ENCODE results near the gene GDF10. TPM values are rescaled to one million over a fixed set of nuclear protein-coding genes. Genes with fewer than 3 reads are reported as not detected.

The GDF10 gene
- total RNA-seq, 1 donor from 2014 or later, result not detected

DNA sequence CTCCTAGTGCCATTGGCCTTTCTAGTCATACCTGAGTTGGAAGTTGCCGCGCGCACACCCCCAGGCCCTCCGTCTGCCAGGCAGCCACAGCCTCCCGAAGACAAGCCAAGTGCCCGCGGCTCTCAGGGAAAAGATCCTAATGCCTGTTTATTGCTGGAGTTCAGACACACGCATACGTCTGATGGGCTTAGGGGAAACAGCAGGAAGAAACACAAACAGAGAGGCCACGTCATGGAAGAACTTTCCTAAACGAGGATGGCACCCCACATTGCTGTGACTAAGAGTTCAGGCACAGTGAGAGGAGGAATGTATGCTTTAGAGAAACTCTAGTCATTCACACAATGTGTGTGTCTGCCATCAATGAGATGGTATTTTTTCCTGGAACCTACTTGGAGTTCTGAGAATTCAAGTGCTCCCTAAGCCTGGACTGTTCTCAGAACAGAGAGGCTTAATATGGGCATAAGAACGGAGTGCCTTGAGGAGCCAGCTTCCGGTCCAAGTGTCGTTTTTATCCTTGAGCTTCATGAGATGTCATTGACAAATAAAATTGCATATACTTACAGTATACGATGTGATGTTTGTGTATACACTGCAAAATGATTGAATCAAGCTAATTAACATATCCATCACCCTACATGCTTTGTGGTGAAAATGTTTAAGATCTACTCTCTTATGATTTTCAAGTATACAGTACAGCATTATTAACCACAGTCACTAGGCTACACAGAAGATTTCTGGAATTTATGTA is 36.6 kb downstream of the GDF10 start:
- Mint-ChIP-seq H3K27me3 (peaks cover 17% of the 10 kb centered on the region), H3K9me3 (no peaks in the 10 kb centered on the region), H3K4me3 (no peak overlapping the region), H3K27ac (no peak overlapping the region), H3K4me1 (peaks cover 6% of the 10 kb centered on the region), H3K36me3 (ENCODE audit: low read depth) (no peaks in the 10 kb centered on the region)
- ChIA-PET POLR2A (no interaction called here), CTCF (no interaction called here)
- no peak for ATAC-seq (ENCODE audit: low read depth)
- intact Hi-C loops (cut with micrococcal nuclease), result no loop called here
- TF ChIP-seq, protein P1, sequence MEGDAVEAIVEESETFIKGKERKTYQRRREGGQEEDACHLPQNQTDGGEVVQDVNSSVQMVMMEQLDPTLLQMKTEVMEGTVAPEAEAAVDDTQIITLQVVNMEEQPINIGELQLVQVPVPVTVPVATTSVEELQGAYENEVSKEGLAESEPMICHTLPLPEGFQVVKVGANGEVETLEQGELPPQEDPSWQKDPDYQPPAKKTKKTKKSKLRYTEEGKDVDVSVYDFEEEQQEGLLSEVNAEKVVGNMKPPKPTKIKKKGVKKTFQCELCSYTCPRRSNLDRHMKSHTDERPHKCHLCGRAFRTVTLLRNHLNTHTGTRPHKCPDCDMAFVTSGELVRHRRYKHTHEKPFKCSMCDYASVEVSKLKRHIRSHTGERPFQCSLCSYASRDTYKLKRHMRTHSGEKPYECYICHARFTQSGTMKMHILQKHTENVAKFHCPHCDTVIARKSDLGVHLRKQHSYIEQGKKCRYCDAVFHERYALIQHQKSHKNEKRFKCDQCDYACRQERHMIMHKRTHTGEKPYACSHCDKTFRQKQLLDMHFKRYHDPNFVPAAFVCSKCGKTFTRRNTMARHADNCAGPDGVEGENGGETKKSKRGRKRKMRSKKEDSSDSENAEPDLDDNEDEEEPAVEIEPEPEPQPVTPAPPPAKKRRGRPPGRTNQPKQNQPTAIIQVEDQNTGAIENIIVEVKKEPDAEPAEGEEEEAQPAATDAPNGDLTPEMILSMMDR (IDR thresholded peaks at IDR 0.05), result no peak
- DNase-seq, result no peak

DNA sequence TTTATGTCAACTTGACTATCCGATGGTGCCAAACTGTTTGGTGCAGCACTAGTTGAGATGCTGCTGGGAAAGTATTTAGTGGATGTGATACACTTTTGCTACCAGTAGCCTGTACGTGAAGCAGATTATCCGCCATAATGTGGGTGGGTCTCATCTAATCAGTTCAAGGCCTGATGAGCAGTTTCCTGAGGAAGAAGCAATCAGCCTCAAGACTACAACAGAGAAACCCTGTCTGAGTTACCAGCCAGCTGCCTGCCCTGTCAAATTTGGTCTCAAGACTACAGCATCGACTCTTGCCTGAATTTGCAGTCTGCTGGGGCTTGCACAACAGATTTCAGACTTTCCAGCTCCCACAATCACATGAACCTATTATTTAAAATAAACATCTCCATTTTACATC is 37.3 kb downstream of the GDF10 start:
- ATAC-seq (ENCODE audit: low read depth), result no peak
- H3K36me3 Mint-ChIP-seq (ENCODE audit: low read depth), result no peaks in the 10 kb centered on the region
- no peak overlapping the region for H3K27ac Mint-ChIP-seq
- H3K27me3 Mint-ChIP-seq, result peaks cover 17% of the 10 kb centered on the region
- ChIA-PET POLR2A (no interaction called here), CTCF (no interaction called here)
- TF ChIP-seq, protein P1 (IDR thresholded peaks at IDR 0.05), result no peak
- intact Hi-C loops (cut with micrococcal nuclease), result no loop called here
- DNase-seq, result no peak
- H3K9me3 Mint-ChIP-seq, result no peaks in the 10 kb centered on the region
- peaks cover 6% of the 10 kb centered on the region for H3K4me1 Mint-ChIP-seq
- no peak overlapping the region for H3K4me3 Mint-ChIP-seq

DNA sequence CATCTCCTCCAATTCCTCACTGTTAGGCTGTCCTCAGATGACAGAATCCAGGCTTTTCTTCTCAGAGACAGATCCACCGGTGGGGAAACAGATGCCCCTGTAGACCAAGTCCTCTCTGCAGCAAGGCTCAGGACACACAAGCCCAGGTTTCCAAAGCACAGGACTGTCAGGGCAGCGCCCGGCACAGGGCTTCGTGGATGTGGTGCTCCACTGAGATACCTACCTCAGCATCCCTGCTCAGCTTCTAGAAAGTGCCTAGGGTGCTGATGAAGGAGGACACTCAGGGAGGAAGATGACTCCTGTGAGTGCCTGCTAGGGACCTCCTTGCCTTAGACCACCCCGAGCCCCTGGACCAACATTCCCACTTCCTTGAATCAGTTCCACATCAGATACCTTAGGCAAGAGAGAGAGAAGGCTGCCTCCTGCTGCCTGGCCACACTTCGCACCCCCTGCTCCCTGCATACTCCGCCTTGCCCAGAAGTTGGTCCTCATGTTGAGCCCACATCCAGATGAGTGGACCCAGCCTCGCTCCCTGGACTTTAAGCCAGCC is 39.3 kb downstream of the GDF10 start:
- no peak for ATAC-seq (ENCODE audit: low read depth)
- intact Hi-C loops (cut with micrococcal nuclease), result no loop called here
- peaks cover 17% of the 10 kb centered on the region for H3K27me3 Mint-ChIP-seq
- H3K4me1 Mint-ChIP-seq, result peaks cover 6% of the 10 kb centered on the region
- H3K4me3 Mint-ChIP-seq, result no peak overlapping the region
- H3K27ac Mint-ChIP-seq, result no peak overlapping the region
- TF ChIP-seq, protein P1 (IDR thresholded peaks at IDR 0.05), result no peak
- DNase-seq, result no peak
- H3K36me3 Mint-ChIP-seq (ENCODE audit: low read depth), result no peaks in the 10 kb centered on the region
- H3K9me3 Mint-ChIP-seq, result no peaks in the 10 kb centered on the region
- ChIA-PET POLR2A (no interaction called here), CTCF (interaction anchor here (0.8 to 1.2 kb wide), 2 partner anchors 14 to 292 kb away, joined by 3 to 4 read pairs; no protein-coding TSS in a partner anchor)

DNA sequence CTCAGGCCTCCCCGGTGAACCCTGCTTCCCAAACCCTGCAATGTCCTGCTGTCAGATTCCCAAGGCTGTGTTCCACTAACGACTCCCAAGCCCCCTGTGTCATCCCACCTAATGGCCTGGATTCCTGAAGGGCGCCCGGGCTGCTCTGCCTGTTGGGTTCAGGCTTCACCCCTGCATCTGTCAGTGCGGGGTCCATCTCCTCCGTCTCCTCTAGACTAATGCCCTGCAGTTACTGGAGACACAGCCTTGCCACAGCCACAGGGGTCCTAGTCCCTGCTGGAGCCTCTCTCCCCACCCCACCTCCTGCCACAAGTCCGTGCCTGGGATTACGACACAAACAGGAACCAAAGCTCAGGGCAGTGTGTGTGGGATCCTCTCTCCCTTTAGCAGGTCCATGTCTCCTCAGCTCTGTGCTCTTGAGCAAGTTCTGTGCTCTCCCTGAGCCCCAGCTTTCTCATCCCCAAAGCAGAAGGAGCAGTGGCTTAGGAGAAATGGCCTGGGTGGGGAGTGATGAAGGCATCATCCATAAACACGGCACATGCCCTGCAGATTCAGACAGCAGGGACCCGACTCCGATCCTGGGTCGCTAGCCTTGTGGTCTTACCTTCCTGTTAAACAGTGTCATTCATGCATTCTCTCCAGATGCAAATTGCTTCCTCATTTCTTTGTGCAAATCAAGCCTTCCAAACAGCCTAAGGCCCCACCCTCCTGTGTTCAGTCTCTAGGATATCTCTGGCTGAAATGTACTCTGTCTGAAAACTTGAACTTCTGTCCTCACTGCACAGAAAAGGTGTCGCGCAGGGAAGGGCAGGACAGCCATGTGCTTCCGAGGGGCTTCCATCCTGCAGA is 40.0 kb downstream of the GDF10 start:
- H3K4me1 Mint-ChIP-seq, result peaks cover 6% of the 10 kb centered on the region
- CTCF ChIA-PET, result interaction anchor here (0.9 to 1.1 kb wide), 5 partner anchors 13 to 316 kb away, joined by 3 to 6 read pairs (median 3); no protein-coding TSS in a partner anchor
- no peak overlapping the region for H3K27ac Mint-ChIP-seq
- ATAC-seq (ENCODE audit: low read depth), result no peak
- POLR2A ChIA-PET, result no interaction called here
- no peaks in the 10 kb centered on the region for H3K36me3 Mint-ChIP-seq (ENCODE audit: low read depth)
- no peak for DNase-seq
- peaks cover 16% of the 10 kb centered on the region for H3K27me3 Mint-ChIP-seq
- TF ChIP-seq, protein P1 (IDR thresholded peaks at IDR 0.05), result no peak
- no peak overlapping the region for H3K4me3 Mint-ChIP-seq
- H3K9me3 Mint-ChIP-seq, result no peaks in the 10 kb centered on the region
- intact Hi-C loops (cut with micrococcal nuclease), result loop anchor here (1.0 kb wide), 2 partner anchors 293 to 316 kb away; no protein-coding TSS in a partner anchor

Measured in activated B cell treated with CpG ODN at 0.5 μM for 24 hours (primary cell).